ENCODE results near the gene FIGN.

DNA sequence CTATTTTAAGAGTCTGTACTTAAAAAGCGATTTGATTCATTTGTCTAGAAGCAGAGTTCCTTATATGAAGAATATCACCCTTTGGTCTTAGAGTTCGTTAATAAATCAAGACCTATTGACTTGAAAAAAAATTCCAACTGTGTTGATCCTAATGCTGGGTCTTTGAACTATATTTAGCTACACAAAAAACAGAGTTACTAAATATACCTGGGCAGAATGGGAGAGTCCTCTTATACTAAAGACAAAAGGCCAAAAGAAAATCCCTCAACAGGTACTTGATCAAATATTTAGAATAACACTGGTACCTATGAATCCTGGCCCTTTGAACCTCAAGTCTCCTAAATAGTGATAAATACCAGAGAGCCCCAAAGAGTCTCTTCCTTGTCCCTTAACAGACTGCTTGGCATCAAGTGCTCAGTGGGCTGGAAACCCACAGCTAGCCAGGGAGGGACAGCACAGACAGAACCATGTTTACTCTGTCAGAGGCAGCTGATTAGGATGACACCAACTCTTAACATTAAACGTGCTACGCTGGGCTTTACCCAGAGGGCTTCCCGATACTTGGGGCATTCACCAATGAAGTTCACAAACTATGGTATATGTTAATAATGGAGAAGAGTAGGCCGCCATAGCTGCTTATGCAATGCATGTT, 95.1 kb downstream of the FIGN start:
- no peak for TF ChIP-seq POLR2A (IDR thresholded peaks at IDR 0.05)
- TF ChIP-seq, protein P1, sequence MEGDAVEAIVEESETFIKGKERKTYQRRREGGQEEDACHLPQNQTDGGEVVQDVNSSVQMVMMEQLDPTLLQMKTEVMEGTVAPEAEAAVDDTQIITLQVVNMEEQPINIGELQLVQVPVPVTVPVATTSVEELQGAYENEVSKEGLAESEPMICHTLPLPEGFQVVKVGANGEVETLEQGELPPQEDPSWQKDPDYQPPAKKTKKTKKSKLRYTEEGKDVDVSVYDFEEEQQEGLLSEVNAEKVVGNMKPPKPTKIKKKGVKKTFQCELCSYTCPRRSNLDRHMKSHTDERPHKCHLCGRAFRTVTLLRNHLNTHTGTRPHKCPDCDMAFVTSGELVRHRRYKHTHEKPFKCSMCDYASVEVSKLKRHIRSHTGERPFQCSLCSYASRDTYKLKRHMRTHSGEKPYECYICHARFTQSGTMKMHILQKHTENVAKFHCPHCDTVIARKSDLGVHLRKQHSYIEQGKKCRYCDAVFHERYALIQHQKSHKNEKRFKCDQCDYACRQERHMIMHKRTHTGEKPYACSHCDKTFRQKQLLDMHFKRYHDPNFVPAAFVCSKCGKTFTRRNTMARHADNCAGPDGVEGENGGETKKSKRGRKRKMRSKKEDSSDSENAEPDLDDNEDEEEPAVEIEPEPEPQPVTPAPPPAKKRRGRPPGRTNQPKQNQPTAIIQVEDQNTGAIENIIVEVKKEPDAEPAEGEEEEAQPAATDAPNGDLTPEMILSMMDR (IDR thresholded peaks at IDR 0.05 in 4 of 5, conservative IDR thresholded peaks at IDR 0.05 in 1 of 5) = no peak

Data from gastrocnemius medialis (tissue), 4 donors.